GM12801 (cell line): ENCODE results near the gene MTSS2.

Experiments
- TF ChIP-seq, protein P1 (sequence below): IDR thresholded peaks from one replicate; pipeline ENCODE4 v1.5.1; 2011; ENCODE audit warnings: control low read depth; ENCODE audit not compliant: insufficient read length; ENCODE audit errors: extremely low read depth

The MTSS2 gene

DNA sequence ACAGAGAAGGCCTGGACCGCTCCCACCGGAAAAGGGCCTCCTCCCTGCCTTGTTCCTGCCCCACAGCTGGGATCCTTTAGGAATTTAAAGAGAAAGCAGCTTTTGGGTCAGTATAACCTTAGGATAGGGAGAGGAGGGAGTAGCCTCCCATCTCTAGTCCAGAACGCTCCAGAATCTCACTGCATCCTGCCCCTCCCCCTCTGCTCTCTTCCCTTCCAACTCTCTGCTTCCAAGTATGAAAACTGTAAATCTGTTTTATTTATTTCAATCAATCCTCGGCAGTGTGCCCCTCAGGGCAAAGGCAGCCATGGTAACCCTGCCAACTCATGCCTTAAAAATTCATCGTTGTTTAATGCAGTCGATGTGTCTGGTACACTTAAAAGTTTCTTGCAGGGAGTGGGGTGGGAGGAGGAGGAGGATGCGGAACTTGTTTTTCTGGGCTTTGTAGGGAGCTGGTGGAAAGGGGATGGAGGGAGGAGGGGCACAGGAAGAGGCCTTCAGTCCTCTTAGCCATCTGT, 21.2 kb upstream of the MTSS2 start:
- TF ChIP-seq, protein P1, sequence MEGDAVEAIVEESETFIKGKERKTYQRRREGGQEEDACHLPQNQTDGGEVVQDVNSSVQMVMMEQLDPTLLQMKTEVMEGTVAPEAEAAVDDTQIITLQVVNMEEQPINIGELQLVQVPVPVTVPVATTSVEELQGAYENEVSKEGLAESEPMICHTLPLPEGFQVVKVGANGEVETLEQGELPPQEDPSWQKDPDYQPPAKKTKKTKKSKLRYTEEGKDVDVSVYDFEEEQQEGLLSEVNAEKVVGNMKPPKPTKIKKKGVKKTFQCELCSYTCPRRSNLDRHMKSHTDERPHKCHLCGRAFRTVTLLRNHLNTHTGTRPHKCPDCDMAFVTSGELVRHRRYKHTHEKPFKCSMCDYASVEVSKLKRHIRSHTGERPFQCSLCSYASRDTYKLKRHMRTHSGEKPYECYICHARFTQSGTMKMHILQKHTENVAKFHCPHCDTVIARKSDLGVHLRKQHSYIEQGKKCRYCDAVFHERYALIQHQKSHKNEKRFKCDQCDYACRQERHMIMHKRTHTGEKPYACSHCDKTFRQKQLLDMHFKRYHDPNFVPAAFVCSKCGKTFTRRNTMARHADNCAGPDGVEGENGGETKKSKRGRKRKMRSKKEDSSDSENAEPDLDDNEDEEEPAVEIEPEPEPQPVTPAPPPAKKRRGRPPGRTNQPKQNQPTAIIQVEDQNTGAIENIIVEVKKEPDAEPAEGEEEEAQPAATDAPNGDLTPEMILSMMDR: no peak

DNA sequence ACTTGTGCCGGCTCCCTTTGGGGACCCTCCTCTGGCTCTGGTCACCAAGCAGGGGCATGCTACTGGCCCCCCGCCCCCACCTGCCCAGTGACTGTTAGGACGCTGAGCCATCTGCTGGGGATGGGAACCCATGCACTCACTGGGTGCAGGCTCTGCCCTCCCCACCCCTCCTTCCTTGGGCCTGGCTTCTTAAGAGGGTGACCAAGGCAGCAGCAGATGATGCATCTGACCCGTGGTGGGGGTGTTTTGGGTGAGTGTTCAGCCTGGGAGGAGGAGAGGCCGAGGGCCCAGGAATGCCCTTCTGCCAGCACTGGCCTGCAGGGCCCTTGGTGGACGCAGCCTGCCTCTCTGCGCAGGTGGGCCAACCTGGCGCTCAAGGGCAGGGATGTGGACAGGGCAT, 19.2 kb upstream of the MTSS2 start:
- TF ChIP-seq, protein P1: no peak

DNA sequence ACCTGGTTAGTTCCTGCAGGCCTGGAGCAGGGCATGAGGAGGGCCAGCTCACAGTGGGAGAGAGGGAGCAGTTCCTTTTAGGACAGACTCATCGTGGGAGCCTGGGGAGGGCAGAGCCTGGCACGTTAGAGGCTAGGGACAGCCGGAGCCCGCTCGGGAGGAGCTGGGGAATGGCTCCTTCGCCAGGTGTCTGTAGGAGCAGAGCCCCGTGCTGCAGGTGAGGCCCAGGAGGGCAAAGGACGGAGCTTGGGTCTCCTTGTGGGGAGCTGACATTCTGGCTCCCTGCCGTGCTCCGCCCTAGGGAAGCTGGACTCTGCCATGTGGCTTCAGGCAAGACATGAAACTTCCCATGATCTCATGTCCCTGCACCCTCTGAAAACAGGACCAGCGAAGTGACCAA, 18.7 kb upstream of the MTSS2 start:
- TF ChIP-seq, protein P1: no peak

DNA sequence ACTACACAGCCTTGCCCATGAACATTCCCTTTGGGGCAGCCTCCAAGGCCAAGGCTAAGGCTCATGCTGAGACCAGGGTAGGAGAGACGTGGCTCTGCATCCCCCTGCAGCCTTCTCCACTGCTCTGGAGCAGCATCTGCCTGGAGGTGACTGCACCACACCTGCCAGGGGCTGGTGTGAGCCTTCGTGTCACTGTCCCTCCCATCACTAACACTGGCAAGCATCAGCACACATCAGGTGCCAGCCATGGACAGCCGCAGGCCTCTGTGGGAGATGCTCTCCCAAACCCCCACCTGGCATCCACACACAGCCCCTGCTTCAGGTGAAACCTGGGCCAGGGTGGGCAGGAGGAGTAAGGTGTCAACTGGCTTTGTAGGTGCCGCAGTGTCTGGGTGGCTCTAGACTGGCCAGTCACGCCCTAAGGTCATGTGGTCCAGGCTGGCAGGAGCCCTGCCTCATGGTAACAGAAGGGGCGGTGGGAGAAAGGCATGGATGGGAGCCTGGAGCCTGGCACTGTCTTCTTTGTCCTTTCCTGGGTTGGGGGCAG, 18.1 kb upstream of the MTSS2 start:
- TF ChIP-seq, protein P1: no peak

DNA sequence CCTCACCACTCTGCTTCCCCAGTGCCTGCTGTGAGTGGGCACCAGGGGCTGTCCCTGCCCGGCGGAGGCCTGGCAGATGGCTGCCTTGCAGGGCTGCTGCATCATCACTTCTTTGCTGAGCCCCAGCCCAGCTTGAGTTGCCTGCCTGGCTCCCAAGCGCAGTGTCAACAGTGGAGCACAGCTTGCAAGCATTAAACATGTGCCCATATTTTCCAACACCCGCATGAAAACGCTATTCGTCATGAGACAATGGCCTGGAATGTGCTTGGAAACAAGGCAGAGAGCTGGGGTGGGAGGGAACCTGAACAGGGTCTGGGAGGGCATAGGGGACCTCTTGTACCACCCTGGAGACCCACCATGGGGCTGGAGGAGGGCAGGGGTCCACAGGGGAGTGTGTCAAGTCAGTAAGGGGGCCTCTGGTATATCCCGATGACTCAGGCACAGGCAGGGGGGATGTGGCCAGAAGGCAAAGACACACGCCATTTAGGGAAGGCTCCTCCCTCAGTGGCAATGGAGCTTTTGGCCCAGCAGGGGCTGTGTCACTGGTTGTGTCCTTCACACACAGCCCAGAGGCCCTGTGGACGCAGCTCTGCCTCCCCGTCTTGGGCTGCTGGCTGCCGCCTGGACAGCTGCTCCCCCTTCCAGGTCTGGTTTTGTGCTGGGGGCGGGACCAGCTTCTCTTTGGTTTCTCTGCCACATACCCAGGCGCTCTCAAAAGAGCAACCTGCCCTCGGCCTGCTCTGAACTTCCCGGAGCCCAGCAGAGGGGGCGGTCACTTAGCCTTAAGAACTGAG, 17.4 kb upstream of the MTSS2 start:
- TF ChIP-seq, protein P1: no peak

DNA sequence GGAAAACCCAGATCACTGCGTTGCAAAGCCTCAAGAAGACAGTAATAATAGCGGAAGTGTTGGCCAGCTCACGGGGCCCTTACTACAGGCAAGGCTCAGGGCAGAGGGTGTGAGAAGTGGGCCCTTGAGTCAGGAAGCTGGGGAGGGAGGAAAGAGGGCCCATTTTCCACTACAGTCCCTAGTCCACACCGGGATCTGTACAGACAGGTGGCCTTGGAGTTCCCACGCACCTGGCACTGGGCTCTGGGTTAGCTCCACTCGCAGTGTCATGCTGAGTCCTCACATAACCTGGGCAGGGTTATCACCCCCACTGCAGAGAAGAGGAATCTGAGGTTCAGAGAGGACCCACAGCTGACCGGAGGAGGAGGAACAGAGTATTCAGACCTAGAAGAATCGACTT, 16.8 kb upstream of the MTSS2 start:
- TF ChIP-seq, protein P1: no peak

DNA sequence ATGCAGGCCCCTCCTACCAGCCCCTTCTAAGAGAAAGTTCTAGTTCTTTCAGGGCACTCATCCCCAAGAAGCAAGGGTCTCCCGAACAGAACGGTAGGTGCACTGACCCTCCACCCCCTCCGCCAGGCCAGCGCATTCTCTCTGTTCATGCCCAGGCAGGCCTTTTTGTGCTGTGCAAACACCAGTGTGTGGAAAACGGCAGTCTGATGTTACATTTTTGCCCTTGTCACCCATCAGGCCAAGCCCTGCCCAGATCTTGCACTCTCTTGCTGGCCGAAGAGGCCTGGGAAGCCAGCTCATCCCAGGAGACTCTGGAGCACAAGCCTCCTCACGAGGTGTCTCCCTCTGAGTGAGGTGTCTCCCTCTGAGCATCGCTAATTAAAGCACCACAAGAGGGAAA, 16.1 kb upstream of the MTSS2 start:
- TF ChIP-seq, protein P1: no peak
